Measurements from ENCODE around the gene ZNF423. TPM values are rescaled to one million over a fixed set of nuclear protein-coding genes. Genes with fewer than 3 reads are reported as not detected.

ZNF423 gene
- total RNA-seq, 1 donor from 2014 or later: 22.5 TPM

GRCh38 chr16:49491106-49491670 is 364.7 kb downstream of the ZNF423 start:
- no peak for DNase-seq

- no peak for DNase-seq
Measured at GRCh38 chr16:49490321-49490705, 365.6 kb downstream of the ZNF423 start.

DNA sequence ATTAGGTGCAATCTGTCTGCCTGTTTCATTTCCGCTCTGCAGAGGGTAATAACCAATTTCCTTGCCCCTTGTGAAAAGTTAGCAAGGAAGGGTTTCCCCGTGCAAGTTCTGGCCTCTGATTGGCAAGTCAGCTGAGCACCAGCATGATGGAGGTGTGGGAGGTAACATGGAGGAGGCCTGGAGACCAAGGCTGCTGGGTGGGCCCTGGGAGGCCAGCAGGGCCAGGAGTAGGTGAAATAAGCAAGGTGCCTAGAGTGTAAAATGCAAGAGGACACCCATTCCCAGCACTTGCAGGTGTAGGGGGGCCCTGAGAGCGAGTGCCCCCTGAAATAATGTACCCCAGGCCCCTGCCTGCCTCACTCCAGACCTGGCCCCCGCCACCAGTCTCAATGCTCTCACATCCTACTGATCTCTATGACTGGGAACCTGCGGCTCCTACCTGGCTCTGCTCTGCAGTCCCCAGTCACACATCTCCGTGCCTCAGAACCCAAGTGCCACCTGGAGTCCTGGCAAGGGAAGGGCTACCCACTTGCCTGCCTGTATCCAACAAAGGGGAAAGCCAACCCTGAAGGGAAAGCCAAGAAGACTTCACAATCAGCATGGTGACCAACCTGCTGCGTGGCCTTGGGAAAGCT is 366.1 kb downstream of the ZNF423 start:
- DNase-seq: no peak

DNA sequence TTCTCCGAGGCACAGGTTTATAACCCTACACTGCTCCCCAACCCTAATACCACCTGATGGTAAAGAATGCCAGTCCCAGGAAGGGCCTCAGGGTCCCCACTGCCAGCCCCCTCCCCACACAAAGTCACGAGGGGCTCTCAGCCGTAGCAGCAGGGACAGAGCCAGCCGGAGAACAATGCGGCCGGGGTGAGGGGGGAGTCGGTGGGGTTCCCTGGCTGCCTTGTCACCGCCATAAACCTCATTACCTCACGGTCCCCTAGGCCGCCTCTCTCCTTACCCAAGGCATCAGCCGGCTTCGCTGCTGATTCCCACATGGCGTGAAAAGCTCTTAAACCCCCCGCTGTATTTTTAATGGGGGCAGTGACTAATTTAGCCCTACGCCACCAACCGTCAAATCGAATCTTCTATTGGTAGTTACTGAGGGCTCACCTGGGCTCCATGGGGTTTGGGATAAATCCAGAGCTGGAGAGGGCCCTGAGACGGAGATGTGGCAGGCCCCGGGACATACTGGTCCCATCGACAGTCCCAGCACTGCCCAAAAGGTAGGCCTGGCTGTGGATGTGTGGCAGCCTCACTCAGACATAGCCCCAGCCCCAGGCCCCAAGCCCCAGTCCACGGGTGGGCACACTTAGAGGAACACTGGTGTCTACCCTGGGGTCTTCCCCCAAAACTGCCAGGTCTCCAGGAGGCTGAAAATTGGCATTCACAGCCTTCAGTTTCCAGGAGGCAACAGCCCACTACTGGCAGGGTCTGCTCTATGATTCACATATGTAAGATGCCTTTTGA is 367.0 kb downstream of the ZNF423 start:
- no peak for DNase-seq

- no peak for DNase-seq
Measured at GRCh38 chr16:49488336-49488735, 367.6 kb downstream of the ZNF423 start.

GRCh38 chr16:49487746-49488145 is 368.2 kb downstream of the ZNF423 start:
- DNase-seq: no peak

GRCh38 chr16:49486400-49486799 is 369.5 kb downstream of the ZNF423 start:
- no peak for DNase-seq

DNA sequence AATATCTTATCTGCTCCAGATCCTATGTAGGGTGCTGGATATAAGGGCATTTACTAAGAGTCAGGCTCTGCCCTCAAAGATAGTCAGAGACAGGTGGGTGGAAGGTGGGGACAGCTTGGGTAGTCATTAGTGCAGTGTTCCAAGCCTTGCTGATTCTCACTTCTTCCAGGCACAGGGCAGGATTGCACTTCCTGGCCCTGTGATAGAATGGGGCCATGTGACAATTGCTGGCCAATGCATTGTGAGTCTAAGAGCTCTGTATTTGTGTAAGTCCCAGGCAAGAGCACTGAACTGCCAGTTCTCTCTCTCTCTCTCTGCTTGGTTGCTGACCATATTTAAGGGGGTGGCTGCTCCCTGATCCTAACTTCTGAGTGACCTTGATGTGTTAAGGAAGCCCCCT is 370.2 kb downstream of the ZNF423 start:
- DNase-seq: no peak

- no peak for DNase-seq
Measured at GRCh38 chr16:49484936-49485335, 371.0 kb downstream of the ZNF423 start.

GRCh38 chr16:49484451-49484849 is 371.5 kb downstream of the ZNF423 start:
- DNase-seq: peak; percentile 74

- DNase-seq: no peak
Measured at GRCh38 chr16:49483651-49484450, 372.1 kb downstream of the ZNF423 start.

DNA sequence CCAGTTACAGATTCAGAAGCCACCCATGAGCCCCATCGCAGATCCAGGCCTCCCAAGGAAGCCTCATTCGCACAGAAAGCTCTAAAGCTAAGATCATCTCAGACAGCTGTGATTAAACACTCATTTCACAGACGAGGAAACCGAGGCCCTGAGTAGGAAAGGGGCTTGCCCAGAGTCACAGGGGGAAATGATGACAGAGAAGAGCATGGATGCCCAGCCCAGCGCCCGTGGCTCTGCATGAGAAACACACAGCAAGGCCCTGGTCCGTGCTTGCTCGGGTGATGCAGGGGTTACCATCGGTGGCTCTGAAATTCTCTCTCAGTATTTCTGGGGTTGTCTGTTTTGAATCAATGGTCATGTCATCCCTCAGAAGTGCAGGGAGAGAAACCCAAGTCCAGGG is 372.7 kb downstream of the ZNF423 start:
- DNase-seq: no peak

- no peak for DNase-seq
Measured at GRCh38 chr16:49482690-49483089, 373.2 kb downstream of the ZNF423 start.

- no peak for DNase-seq
Measured at GRCh38 chr16:49478616-49479015, 377.3 kb downstream of the ZNF423 start.

- DNase-seq: no peak
Measured at GRCh38 chr16:49478107-49478506, 377.8 kb downstream of the ZNF423 start.

GRCh38 chr16:49477250-49477895 is 378.5 kb downstream of the ZNF423 start:
- no peak for DNase-seq

- DNase-seq: peak; percentile 44
Measured at GRCh38 chr16:49474741-49475140, 381.2 kb downstream of the ZNF423 start.

DNA sequence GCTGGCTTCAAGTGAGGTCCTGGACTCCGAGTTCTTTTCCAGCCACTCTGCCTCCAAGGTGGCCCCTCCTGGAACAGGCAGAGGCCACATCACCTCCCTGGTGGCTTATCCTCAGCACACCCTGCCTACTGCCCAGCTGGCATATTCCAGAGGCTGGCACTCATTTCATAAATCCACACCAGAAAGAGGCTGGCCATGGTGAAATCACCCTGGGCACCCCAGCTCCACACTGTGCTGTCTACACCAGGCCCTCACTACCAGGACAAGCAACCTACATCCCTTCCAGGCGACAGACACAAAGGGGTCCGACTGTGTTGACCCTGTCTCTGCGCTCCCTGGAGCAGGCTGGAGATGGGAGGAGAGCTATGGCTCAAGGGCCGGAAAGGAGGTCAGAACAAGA is 382.1 kb downstream of the ZNF423 start:
- no peak for DNase-seq

- DNase-seq: no peak
Measured at GRCh38 chr16:49473131-49473530, 382.8 kb downstream of the ZNF423 start.

- peak; percentile 36 for DNase-seq
Measured at GRCh38 chr16:49472598-49472997, 383.3 kb downstream of the ZNF423 start.

DNA sequence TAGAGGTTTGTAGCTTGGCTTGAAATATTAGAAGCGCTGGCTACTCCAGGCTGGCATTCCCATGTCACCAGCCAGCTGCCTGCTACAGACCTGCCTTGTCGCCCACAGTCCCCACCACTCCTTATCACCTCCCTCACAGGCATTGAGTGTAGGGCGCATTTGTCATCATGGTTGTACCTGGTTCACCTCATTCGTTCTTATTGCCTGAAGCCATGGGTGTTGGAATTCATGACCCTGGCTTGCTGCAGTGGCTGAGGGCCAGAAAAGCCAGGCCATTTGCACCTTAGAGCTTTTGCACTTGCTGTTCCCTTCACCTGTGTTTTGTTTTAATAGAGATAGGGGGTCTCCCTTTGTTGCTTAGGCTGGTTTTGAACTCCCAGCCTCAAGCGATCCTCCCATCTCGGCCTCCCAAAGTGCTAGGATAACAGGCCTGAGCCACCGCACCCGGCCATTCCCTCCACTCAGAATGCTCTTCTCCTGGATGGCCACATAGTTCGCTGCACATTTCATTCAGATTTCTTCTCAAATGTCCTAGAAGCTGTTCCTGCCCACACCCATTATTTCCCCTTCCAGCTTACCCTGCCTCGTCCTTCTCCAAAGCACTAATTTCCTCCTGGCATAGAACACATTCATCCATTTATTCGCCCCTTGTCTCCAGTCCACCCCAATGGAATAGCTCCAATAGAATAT is 384.7 kb downstream of the ZNF423 start:
- DNase-seq: no peak

Data from tongue (tissue), 2 donors.